HG03097 (cell line): Measurements from ENCODE around the gene AMPD2.
"Not testable (repeated sequence)": the region's sequence is repeated elsewhere in the genome, so short reads cannot be mapped to it uniquely, and the experiment has no call there.

ENCODE experiments used
- ATAC-seq: cut with Tn5 transposase; IDR thresholded peaks from one replicate; pipeline ENCODE4 v1.9.1; 2021; ENCODE audit not compliant: unreplicated experiment, low FRiP score

The AMPD2 gene

GRCh38 chr1:109643385-109644230 is 24.0 kb downstream of the AMPD2 start:
- peak; percentile 70 for ATAC-seq

- no peak for ATAC-seq
These were observed 25.0 kb downstream of the AMPD2 start for GRCh38 chr1:109644670-109645069.

- ATAC-seq, result no peak
These were observed 29.9 kb downstream of the AMPD2 start for GRCh38 chr1:109649491-109649914.

DNA sequence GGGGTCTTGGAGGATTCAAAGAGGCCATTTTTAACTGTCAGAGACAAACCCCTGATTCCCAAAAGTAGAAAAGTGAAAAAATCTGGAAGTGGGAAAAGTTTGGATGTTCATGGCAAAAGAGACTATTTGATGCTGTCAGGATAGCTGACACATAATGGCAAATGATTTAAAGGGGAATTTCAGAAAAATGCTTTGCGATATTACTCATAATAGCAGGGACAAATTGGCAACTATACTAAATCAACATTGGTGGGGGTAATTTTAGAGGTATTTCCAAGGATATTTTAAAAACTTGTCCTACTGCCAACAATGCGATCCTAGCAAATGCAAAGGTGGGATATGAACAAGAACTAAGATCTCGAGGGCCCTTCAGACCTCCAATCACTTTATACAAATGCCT is 31.0 kb downstream of the AMPD2 start:
- no peak for ATAC-seq

DNA sequence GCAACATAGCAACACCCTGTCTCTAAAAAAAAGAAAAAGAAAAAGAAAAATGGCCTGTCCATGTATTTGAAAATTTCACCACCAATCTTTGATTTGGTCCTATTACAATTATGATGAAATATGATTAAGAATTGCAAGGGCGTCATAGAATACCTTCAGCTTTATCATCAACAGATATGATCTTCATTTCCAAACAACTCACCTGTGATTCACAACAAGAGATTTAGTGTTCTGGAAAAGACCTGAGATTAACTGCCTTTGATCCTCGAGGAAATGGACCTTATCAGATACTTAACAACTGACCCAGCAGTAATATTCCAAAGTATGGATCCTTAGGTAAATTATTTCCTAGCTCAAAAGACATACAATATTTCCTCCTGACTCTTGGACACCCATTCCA is 32.8 kb downstream of the AMPD2 start:
- ATAC-seq, result no peak

- ATAC-seq, result no peak
These were observed 33.7 kb downstream of the AMPD2 start for GRCh38 chr1:109653306-109653705.

DNA sequence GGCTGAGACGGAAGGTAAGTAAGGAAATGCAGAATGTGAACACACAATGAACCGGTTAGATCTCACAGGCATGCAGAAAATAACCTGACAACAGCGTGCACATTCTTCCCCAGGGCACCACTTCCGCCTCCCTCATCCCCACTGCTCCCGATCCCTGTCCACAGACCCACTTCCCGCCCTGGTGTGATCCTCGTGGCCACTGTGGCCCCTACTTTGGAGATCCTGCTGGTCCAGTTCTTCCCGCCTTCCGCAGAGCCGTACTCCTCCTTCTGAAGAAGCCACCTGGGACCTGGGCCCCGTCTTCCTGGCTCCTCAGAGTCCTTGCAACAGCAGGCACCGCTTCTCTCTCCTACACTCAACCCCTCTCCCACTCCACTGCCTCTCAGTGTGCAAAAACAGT is 34.9 kb downstream of the AMPD2 start:
- no peak for ATAC-seq

DNA sequence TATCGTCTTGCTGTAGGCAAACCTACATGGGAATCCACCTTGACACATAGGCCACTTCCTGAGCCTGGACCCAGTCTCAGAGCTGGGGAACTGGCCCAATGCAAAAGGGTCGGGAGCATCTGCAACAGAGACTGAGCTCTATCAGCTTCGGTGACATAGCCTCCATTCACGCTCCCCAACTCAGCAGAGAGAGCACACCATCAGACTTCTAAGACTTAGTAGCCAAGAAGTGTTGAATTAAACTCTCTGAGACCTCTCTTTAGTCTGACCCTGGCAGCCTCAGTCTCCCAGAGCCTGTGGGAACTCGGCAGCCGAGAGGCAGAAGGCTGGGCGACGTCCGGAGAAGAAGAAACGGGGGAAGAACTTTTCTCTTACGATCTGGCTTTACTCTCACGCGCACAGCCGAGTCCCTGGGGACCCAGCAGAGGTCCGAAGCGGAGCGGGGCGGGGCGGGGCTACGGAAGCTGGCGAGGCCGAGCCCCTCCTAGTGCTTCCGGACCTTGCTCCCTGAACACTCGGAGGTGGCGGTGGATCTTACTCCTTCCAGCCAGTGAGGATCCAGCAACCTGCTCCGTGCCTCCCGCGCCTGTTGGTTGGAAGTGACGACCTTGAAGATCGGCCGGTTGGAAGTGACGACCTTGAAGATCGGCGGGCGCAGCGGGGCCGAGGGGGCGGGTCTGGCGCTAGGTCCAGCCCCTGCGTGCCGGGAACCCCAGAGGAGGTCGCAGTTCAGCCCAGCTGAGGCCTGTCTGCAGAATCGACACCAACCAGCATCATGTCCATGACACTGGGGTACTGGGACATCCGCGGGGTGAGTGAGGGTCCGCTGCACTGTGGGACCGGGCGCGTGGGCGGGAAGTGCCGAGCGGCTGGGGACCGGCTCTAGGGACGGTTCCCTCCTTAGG is 36.2 kb downstream of the AMPD2 start, which contains the start of gene GSTM4:
Gene GSTM4, plus strand, starts transcription at position 485 of the 905 bp plus-strand sequence. Its CDS starts 291 bp downstream, at position 776.
- ATAC-seq, result peak; percentile 84

GRCh38 chr1:109657395-109657794 is 37.8 kb downstream of the AMPD2 start:
- ATAC-seq, result no peak

- ATAC-seq, result no peak
These were observed 38.3 kb downstream of the AMPD2 start for GRCh38 chr1:109657970-109658369.

- ATAC-seq, result no peak
These were observed 39.0 kb downstream of the AMPD2 start for GRCh38 chr1:109658533-109659042.

GRCh38 chr1:109659145-109659544 is 39.5 kb downstream of the AMPD2 start:
- ATAC-seq, result no peak

DNA sequence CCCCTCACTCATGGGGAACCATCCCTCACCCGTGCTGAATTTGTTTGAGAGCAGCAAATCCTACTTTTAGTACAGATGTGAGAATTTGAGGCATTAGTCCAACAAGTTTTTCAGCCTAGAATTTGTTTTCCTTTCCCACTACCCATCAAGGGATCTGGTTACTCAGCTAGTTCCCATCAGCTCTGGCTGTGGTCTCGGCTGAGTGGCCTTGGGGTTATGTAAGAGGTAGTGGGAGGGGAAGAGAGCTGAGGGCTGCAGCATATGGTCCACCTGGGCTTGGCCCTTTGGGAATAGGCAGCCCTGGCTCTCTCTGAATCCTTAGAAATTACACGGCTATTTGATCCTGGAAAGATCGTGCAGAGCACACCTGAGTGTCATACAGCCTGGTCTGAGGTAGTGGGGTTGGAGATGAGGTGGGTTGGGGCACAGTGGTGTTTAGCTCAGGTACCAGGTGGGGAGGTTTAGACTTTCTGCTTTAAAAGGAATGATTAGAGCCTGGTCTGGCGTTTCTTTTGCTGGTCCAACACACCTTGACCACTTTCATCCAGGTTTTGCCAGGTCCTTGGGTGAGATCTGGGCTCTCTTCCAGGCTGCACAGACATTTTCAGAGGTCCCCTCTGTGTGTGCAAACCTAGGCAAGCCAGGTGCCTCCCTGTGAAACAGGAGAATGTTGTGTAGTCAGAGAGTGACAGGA is 40.5 kb downstream of the AMPD2 start:
- no peak for ATAC-seq

GRCh38 chr1:109660691-109661026 is 41.0 kb downstream of the AMPD2 start:
- not testable (repeated sequence) for ATAC-seq

- ATAC-seq, result no peak
These were observed 41.8 kb downstream of the AMPD2 start for GRCh38 chr1:109661391-109661790.

DNA sequence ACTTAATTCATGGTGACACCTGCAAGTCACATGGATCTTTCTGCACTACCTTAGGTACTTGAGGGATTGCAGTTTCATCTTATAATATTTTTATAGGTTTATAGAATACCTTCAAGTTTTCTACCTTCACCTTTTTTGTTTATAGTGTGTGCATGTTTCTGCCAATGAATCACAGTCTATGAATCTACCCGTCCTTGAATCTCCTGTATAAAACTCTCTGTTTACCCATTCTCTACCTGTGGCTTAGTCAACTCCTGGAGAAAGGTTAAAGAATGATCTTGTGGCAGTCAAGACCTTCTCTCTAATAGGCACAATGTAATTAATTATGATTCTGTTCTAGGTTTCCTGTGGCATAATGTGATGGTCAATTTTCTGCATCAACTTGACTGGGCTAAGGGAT is 45.0 kb downstream of the AMPD2 start:
- no peak for ATAC-seq

- peak; percentile 69 for ATAC-seq
These were observed 48.0 kb downstream of the AMPD2 start, which contains the start of gene GSTM2 for GRCh38 chr1:109667452-109668122. Gene GSTM2 (plus strand): TSS chr1:109668057. CDS start chr1:109668116, 59 bp downstream.

GRCh38 chr1:109668123-109668775 is 48.6 kb downstream of the AMPD2 start:
- no peak for ATAC-seq

DNA sequence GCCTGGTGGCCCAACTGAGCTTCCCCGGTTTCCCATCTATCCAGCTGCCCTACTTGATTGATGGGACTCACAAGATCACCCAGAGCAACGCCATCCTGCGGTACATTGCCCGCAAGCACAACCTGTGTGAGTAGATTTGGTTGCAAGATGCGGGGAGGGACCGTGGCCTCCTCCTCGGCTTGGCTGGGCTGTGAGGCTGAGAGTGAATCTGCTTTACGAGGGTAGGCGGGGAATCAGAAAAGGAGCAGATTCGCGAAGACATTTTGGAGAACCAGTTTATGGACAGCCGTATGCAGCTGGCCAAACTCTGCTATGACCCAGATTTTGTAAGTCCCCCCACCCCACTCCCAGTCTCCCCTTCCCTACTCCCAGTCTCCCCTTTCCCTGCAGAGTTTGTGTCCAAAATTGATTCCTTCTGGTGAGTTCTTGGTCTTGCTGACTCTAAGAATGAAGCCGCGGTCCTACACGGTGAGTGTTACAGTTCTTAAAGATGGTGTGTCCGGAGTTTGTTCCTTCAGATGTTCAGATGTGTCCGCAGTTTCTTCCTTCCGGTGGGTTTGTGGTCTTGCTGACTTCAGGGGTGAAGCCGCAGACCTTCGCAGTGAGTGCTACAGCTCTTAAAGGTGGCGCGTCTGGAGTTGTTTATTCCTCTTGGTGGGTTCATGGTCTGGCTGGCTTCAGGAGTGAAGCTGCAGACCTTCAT is 49.8 kb downstream of the AMPD2 start:
- ATAC-seq, result no peak
